Esophagus squamous epithelium (tissue), 5 donors: ENCODE measurements around the gene MYH14. TPM values are rescaled to one million over a fixed set of nuclear protein-coding genes. Genes with fewer than 3 reads are reported as not detected.
A peak's percentile ranks its signal among the peaks of the same experiment; 100 is the strongest.
"Not testable (repeated sequence)": the region's sequence is repeated elsewhere in the genome, so short reads cannot be mapped to it uniquely, and the experiment has no call there.

Experiments used
- DNase-seq: peaks from one replicate; lab custom pipeline; 2025; lab: John Stamatoyannopoulos, UW
- H3K27ac ChIP-seq, 4 donors: fragments of 200-600 bp; sonication (generic); one replicate each; pipeline ENCODE4 v1.5.1; 2016 to 2019; ENCODE audit warnings: mild to moderate bottlenecking in 1 of 4
- H3K27me3 ChIP-seq, 4 donors: fragments of 200-600 bp; sonication (generic); 1 replicate in 3 of 4; 2 replicates in 1 of 4; pipeline versions ENCODE4 v1.5.1 to v1.6.0; 2017 to 2021; ENCODE audit warnings: antibody characterized with exemption in 1 of 4
- H3K36me3 ChIP-seq, 3 donors: fragments of 200-600 bp; sonication (generic); one replicate each; pipeline ENCODE4 v1.5.1; 2016 to 2019
- H3K4me1 ChIP-seq, 3 donors: fragments of 200-600 bp; sonication (generic); one replicate each; pipeline ENCODE4 v1.5.1; 2017 to 2019
- H3K4me3 ChIP-seq, 4 donors: fragments of 200-600 bp; sonication (generic); 1 replicate in 3 of 4; 2 replicates in 1 of 4; pipeline ENCODE4 v1.5.1; 2016 to 2019; ENCODE audit warnings: mild to moderate bottlenecking in 2 of 4, moderate library complexity in 1 of 4
- H3K9me3 ChIP-seq, 3 donors: fragments of 200-600 bp; sonication (generic); one replicate each; pipeline ENCODE4 v1.5.1; 2016 to 2019
- POLR2A ChIP-seq, 4 donors: fragments of 450-650 bp; IDR thresholded peaks; one replicate each; pipeline ENCODE4 v1.6.1; 2017; ENCODE audit warnings: antibody characterized with exemption in 4 of 4, mild to moderate bottlenecking in 4 of 4, moderate library complexity in 3 of 4
- WGBS, 2 donors: methylation state at CpG; one replicate each; pipeline ENCODE4 v1.1.5; 2018; 5-methylcytosine and 5-hydroxymethylcytosine counted together
- intact Hi-C: fragments of 100-400 bp; cut with DNase I; formaldehyde crosslinking; loops from one replicate; pipeline ENCODE4 v1.15.0; 2022
- total RNA-seq, 4 donors: library from RNA; depleted of rRNA; stranded (reverse); fragments of >200 nt; gene quantifications; one replicate each; pipeline ENCODE4 v1.1.0, GENCODE V29; 2016
- TF ChIP-seq, protein P1 (sequence below), 6 experiments: fragments of 450-650 bp in 4 of 6; fragments of 200-600 bp in 2 of 6; sonication (generic) in 2 of 6; IDR thresholded peaks; one replicate each; pipeline ENCODE4 v1.5.1; 2016 to 2019; ENCODE audit warnings: antibody characterized with exemption in 6 of 6, mild to moderate bottlenecking in 4 of 6, moderate library complexity in 4 of 6
- donor health status: DM: yes; HTN: yes; CAD: no.

The MYH14 gene
- total RNA-seq, 4 donors from 2014 or later, result 31.1 to 141 (median 39.0) TPM

DNA sequence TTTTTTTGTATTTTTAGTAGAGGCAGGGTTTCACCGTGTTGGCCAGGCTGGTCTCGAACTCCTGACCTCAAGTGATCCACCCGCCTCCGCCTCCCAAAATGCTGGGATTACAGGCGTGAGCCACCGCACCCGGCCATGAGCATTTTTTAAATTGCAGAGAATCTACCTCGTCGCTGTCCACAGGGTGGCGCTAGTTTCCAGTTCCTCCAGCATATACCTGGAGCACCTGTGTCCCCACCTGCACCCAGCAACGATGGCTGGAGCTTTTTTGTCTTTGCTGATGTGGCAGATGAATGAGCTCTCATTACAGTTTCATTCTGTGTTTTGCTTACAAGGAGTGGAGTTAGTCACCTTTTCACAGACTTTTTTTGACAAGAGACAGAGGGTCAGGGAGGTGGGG lies 34.1 kb downstream of the MYH14 start:
- H3K4me3 ChIP-seq, H3K9me3 ChIP-seq, DNase-seq, H3K27ac ChIP-seq, intact Hi-C loops: not testable (repeated sequence)
- TF ChIP-seq, protein P1, sequence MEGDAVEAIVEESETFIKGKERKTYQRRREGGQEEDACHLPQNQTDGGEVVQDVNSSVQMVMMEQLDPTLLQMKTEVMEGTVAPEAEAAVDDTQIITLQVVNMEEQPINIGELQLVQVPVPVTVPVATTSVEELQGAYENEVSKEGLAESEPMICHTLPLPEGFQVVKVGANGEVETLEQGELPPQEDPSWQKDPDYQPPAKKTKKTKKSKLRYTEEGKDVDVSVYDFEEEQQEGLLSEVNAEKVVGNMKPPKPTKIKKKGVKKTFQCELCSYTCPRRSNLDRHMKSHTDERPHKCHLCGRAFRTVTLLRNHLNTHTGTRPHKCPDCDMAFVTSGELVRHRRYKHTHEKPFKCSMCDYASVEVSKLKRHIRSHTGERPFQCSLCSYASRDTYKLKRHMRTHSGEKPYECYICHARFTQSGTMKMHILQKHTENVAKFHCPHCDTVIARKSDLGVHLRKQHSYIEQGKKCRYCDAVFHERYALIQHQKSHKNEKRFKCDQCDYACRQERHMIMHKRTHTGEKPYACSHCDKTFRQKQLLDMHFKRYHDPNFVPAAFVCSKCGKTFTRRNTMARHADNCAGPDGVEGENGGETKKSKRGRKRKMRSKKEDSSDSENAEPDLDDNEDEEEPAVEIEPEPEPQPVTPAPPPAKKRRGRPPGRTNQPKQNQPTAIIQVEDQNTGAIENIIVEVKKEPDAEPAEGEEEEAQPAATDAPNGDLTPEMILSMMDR (IDR thresholded peaks at IDR 0.05), result peak in 1 of 6 experiments; percentile 27
- 27 to 36% methylated on average over 3 to 11 of the region's 11 CpGs for WGBS, 2 donors
- peaks cover 0 to 15% (median 0%) of the 10 kb centered on the region in 3 donors for H3K36me3 ChIP-seq
- peaks cover 3 to 14% (median 6%) of the 10 kb centered on the region in 3 donors for H3K4me1 ChIP-seq
- H3K27me3 ChIP-seq, result peaks cover 0 to 25% (median 0%) of the 10 kb centered on the region in 4 donors

DNA sequence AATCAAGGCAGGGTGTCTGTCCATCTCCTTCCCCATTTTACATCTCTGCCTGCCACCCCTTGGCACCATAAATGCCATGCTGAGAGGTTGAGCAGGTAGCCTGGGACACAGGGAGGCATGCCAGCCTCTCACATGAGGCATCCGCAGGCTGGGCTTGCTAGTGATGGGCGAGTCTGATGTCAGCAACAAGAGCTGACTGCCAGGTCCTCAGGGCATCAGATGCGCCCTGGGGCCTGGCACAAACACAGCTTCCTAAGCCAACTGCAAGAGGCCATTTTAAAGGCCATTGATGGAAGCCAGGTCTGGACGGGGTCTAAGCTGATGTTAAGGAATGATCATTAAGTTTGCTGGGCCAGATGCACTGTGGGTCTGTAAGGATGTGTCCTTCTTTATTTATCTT lies 34.6 kb downstream of the MYH14 start:
- TF ChIP-seq, protein P1 (IDR thresholded peaks at IDR 0.05), result no peak
- no peak for TF ChIP-seq POLR2A (IDR thresholded peaks at IDR 0.05)
- Histone ChIP-seq H3K4me3 (no peak overlapping the region), H3K27me3 (peaks cover 0 to 22% (median 0%) of the 10 kb centered on the region in 4 donors), H3K9me3 (no peaks in the 10 kb centered on the region), H3K36me3 (peaks cover 0 to 10% (median 0%) of the 10 kb centered on the region in 3 donors), H3K27ac (no peak overlapping the region), H3K4me1 (peaks cover 3 to 14% (median 6%) of the 10 kb centered on the region in 3 donors)
- intact Hi-C loops, result no loop called here
- DNase-seq, result no peak
- WGBS, 2 donors, result 72 to 86% methylated on average over 3 to 4 of the region's 4 CpGs

DNA sequence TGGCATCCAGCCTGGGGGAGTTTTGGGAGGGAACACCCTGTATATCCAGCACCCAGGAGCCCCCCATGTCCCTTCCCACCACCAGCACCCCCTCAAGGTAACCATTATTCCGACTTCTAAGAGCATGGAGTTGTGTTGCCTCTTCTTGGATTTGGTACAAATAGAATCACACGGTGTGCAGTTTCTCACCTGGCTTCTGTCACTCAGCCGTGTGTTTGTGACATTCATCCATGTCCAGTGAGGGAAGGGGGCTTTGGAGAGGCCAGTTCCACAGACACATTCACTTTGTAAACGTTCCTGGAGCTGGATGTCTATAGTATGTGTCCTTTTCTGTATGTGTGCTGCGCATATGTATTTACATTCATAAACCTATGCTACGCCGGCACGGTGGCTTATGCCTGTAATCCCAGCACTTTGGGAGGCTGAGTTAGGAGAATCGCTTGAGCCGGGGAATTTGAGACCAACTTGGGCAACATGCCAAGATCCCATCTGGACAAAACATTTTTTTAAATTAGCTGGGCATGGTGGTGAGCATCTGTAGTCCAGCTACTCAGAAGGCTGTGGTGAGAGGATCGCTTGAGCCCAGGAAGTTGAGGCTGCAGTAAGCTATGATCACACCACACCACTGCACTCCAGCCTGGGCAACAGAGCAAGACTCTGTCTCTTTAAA lies 36.6 kb downstream of the MYH14 start:
- H3K4me3 ChIP-seq, result no peak overlapping the region
- intact Hi-C loops, result no loop called here
- WGBS, 2 donors, result 78% methylated on average over 6 to 11 of the region's 11 CpGs
- peaks cover 0 to 22% (median 0%) of the 10 kb centered on the region in 4 donors for H3K27me3 ChIP-seq
- H3K9me3 ChIP-seq, result no peaks in the 10 kb centered on the region
- no peak overlapping the region for H3K27ac ChIP-seq
- TF ChIP-seq POLR2A (IDR thresholded peaks at IDR 0.05), result no peak
- TF ChIP-seq, protein P1 (IDR thresholded peaks at IDR 0.05), result no peak
- no peak for DNase-seq
- H3K36me3 ChIP-seq, result peaks cover 0 to 14% (median 0%) of the 10 kb centered on the region in 3 donors
- peaks cover 0 to 1% (median 0%) of the 10 kb centered on the region in 3 donors for H3K4me1 ChIP-seq

DNA sequence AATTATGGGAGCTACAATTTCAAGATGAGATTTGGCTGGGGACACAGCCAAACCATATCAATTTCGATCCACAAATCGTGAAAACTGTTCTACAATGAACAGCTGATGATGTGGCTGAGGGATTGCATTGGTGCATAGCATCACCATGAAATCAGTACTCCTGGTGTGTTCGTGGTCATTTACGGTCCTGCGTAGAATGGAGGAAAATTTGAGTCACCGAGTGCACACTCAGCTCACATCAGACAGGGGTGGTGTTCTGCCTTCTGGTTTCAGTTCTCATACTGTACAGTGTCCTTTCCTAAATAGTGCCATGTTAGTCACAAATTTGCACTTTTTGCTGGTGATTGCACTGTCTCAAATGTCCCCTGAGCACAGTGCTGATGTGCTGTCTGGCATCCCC lies 39.2 kb downstream of the MYH14 start:
- no peak for DNase-seq
- Histone ChIP-seq H3K27me3 (peaks cover 0 to 25% (median 0%) of the 10 kb centered on the region in 4 donors), H3K9me3 (no peaks in the 10 kb centered on the region)

DNA sequence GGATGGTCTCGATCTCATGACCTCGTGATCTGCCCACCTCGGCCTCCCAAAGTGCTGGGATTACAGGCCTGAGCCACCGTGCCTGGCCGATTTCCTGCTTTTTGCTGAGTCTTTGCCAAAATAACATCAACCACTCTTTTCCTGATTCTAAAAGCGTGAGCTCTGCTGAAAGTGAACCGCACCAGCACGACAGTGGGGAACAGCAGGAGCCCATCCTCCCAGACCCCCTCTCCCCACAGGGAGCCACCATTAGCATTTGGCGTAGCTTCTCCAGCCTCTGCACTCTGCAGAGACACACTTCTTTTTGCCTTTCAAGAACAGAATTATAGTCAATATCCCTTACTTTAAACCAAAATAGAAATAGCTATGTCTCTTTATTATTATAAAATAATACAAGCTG lies 41.3 kb downstream of the MYH14 start:
- TF ChIP-seq, protein P1 (IDR thresholded peaks at IDR 0.05), result no peak
- no peak for TF ChIP-seq POLR2A (IDR thresholded peaks at IDR 0.05)
- peaks cover 0 to 14% (median 0%) of the 10 kb centered on the region in 4 donors for H3K27me3 ChIP-seq
- peaks cover 0 to 23% (median 0%) of the 10 kb centered on the region in 3 donors for H3K36me3 ChIP-seq
- no peak for DNase-seq
- no peaks in the 10 kb centered on the region for H3K9me3 ChIP-seq
- intact Hi-C loops, result no loop called here
- no peaks in the 10 kb centered on the region for H3K4me1 ChIP-seq
- no peak overlapping the region for H3K27ac ChIP-seq
- H3K4me3 ChIP-seq, result no peak overlapping the region
- WGBS, 2 donors, result 54 to 68% methylated on average over 3 to 9 of the region's 9 CpGs

More for the DNA sequence above, 39.2 kb downstream of the MYH14 start:
- WGBS, 2 donors, result 64 to 74% methylated on average over 6 of the region's 6 CpGs
- intact Hi-C loops, result no loop called here
- Histone ChIP-seq H3K27ac (no peak overlapping the region), H3K36me3 (peaks cover 0 to 19% (median 0%) of the 10 kb centered on the region in 3 donors), H3K4me3 (no peak overlapping the region), H3K4me1 (no peaks in the 10 kb centered on the region)
- TF ChIP-seq, protein P1 (IDR thresholded peaks at IDR 0.05), result no peak
- no peak for TF ChIP-seq POLR2A (IDR thresholded peaks at IDR 0.05)
